ENCODE data around the gene GPR142.

Gene GPR142

GRCh38 chr17:74332763-74333283 lies 34.5 kb upstream of the GPR142 start (continued):
- TF ChIP-seq ZNF8 (CRISPR knock-in tag; IDR thresholded peaks at IDR 0.05): no peak

- no peak for ATAC-seq
- no peak for TF ChIP-seq RARB (CRISPR knock-in tag; IDR thresholded peaks at IDR 0.05)
- no peak for TF ChIP-seq OSR1 (CRISPR knock-in tag; IDR thresholded peaks at IDR 0.05)
- no peak for TF ChIP-seq ZC3H10 (CRISPR knock-in tag; IDR thresholded peaks at IDR 0.05)
- TF ChIP-seq CSRNP3 (CRISPR knock-in tag; IDR thresholded peaks at IDR 0.05): no peak
- no peak for TF ChIP-seq ISL1 (CRISPR knock-in tag; IDR thresholded peaks at IDR 0.05)
- no peak for TF ChIP-seq PPARA (CRISPR knock-in tag; IDR thresholded peaks at IDR 0.05; ENCODE audit: borderline replicate concordance)
- TF ChIP-seq, protein P1, sequence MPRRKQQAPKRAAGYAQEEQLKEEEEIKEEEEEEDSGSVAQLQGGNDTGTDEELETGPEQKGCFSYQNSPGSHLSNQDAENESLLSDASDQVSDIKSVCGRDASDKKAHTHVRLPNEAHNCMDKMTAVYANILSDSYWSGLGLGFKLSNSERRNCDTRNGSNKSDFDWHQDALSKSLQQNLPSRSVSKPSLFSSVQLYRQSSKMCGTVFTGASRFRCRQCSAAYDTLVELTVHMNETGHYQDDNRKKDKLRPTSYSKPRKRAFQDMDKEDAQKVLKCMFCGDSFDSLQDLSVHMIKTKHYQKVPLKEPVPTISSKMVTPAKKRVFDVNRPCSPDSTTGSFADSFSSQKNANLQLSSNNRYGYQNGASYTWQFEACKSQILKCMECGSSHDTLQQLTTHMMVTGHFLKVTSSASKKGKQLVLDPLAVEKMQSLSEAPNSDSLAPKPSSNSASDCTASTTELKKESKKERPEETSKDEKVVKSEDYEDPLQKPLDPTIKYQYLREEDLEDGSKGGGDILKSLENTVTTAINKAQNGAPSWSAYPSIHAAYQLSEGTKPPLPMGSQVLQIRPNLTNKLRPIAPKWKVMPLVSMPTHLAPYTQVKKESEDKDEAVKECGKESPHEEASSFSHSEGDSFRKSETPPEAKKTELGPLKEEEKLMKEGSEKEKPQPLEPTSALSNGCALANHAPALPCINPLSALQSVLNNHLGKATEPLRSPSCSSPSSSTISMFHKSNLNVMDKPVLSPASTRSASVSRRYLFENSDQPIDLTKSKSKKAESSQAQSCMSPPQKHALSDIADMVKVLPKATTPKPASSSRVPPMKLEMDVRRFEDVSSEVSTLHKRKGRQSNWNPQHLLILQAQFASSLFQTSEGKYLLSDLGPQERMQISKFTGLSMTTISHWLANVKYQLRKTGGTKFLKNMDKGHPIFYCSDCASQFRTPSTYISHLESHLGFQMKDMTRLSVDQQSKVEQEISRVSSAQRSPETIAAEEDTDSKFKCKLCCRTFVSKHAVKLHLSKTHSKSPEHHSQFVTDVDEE (CRISPR knock-in tag; IDR thresholded peaks at IDR 0.05): no peak
- no peak for TF ChIP-seq TOX (CRISPR knock-in tag; IDR thresholded peaks at IDR 0.05; ENCODE audit: borderline replicate concordance)
- no peak for TF ChIP-seq BACH2 (CRISPR knock-in tag; IDR thresholded peaks at IDR 0.05; ENCODE audit: borderline replicate concordance)
- TF ChIP-seq TCF4 (CRISPR knock-in tag; IDR thresholded peaks at IDR 0.05; ENCODE audit: borderline replicate concordance): no peak
- TF ChIP-seq ZFP30 (CRISPR knock-in tag; IDR thresholded peaks at IDR 0.05): no peak
- TF ChIP-seq ZFP3 (CRISPR knock-in tag; IDR thresholded peaks at IDR 0.05): no peak
- TF ChIP-seq GLIS3 (CRISPR knock-in tag; IDR thresholded peaks at IDR 0.05): no peak
- TF ChIP-seq ZNF8 (CRISPR knock-in tag; IDR thresholded peaks at IDR 0.05): no peak
- no peak for TF ChIP-seq ZNF70 (CRISPR knock-in tag; IDR thresholded peaks at IDR 0.05)
- TF ChIP-seq ESRRG (CRISPR knock-in tag; IDR thresholded peaks at IDR 0.05): no peak
Observed at GRCh38 chr17:74334393-74335039, 32.8 kb upstream of the GPR142 start.

DNA sequence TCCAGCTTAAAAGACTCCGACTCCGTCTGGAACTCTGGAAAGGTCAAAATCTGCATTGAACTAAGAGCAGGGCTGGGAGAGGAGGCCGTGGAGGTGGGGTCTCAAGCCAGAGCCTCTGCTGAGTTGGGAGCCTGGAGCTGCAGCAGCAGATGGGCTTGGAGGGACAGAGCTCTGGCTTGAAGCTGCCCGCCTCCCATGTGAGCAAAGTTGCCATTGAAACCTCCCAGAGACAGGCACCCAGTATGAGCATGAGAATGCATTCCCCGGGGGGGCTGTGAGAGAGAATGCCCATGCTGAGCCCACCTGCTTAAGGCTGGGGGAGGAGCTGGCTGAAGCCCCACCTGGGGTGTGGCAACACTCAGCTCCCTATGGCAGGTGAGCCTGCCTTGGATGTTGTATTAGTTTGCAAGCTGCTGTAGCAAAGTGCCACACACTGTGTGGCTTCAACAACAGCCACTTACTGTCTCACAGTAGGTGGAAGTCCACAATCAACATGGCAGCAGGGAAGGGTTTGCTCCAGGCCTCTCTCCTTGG lies 31.7 kb upstream of the GPR142 start:
- TF ChIP-seq PATZ1 (CRISPR knock-in tag; IDR thresholded peaks at IDR 0.05; ENCODE audit: borderline replicate concordance) (no peak), TOX (CRISPR knock-in tag; IDR thresholded peaks at IDR 0.05; ENCODE audit: borderline replicate concordance) (no peak), TCF4 (CRISPR knock-in tag; IDR thresholded peaks at IDR 0.05; ENCODE audit: borderline replicate concordance) (no peak), ISL1 (CRISPR knock-in tag; IDR thresholded peaks at IDR 0.05) (no peak), ZFP30 (CRISPR knock-in tag; IDR thresholded peaks at IDR 0.05) (no peak), ZFP3 (CRISPR knock-in tag; IDR thresholded peaks at IDR 0.05) (no peak), PPARA (CRISPR knock-in tag; IDR thresholded peaks at IDR 0.05; ENCODE audit: borderline replicate concordance) (no peak), SNAI2 (CRISPR knock-in tag; IDR thresholded peaks at IDR 0.05) (no peak), OSR1 (CRISPR knock-in tag; IDR thresholded peaks at IDR 0.05) (no peak), POU6F1 (CRISPR knock-in tag; IDR thresholded peaks at IDR 0.05; ENCODE audit: borderline replicate concordance, low read depth) (no peak), CSDC2 (CRISPR knock-in tag; IDR thresholded peaks at IDR 0.05) (no peak), ZC3H10 (CRISPR knock-in tag; IDR thresholded peaks at IDR 0.05) (no peak), ESRRG (CRISPR knock-in tag; IDR thresholded peaks at IDR 0.05) (no peak), ZNF565 (CRISPR knock-in tag; conservative IDR thresholded peaks at IDR 0.05; ENCODE audit: low read depth) (no peak)
- TF ChIP-seq, protein P2, sequence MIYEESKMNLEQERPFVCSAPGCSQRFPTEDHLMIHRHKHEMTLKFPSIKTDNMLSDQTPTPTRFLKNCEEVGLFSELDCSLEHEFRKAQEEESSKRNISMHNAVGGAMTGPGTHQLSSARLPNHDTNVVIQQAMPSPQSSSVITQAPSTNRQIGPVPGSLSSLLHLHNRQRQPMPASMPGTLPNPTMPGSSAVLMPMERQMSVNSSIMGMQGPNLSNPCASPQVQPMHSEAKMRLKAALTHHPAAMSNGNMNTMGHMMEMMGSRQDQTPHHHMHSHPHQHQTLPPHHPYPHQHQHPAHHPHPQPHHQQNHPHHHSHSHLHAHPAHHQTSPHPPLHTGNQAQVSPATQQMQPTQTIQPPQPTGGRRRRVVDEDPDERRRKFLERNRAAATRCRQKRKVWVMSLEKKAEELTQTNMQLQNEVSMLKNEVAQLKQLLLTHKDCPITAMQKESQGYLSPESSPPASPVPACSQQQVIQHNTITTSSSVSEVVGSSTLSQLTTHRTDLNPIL (CRISPR knock-in tag; IDR thresholded peaks at IDR 0.05; ENCODE audit: low read depth): no peak
- TF ChIP-seq, protein P1 (CRISPR knock-in tag; IDR thresholded peaks at IDR 0.05): no peak

More for the DNA sequence above, 31.7 kb upstream of the GPR142 start:
- no peak for ATAC-seq
